Eye (tissue), 1 donor: Measurements from ENCODE around the gene FLRT3.

Experiments used
- DNase-seq: peaks from one replicate; pipeline ENCODE4 v3.0.0-alpha.2; 2015

The FLRT3 gene

GRCh38 chr20:14313341-14314020 lies 23.9 kb downstream of the FLRT3 start:
- no peak for DNase-seq

GRCh38 chr20:14312001-14312400 lies 25.4 kb downstream of the FLRT3 start:
- DNase-seq: no peak

- DNase-seq: no peak
These were observed 26.3 kb downstream of the FLRT3 start for GRCh38 chr20:14310977-14311627.

- DNase-seq: no peak
These were observed 29.5 kb downstream of the FLRT3 start for GRCh38 chr20:14307956-14308355.

GRCh38 chr20:14304472-14304871 lies 32.9 kb downstream of the FLRT3 start:
- DNase-seq: no peak

- no peak for DNase-seq
These were observed 33.8 kb downstream of the FLRT3 start for GRCh38 chr20:14303651-14304050.

GRCh38 chr20:14303106-14303505 lies 34.3 kb downstream of the FLRT3 start:
- DNase-seq: no peak

- DNase-seq: no peak
These were observed 37.6 kb downstream of the FLRT3 start for GRCh38 chr20:14299831-14300230.

GRCh38 chr20:14295770-14296309 lies 41.6 kb downstream of the FLRT3 start:
- DNase-seq: no peak

- DNase-seq: no peak
These were observed 42.2 kb downstream of the FLRT3 start for GRCh38 chr20:14295238-14295637.

GRCh38 chr20:14291502-14291901 lies 45.9 kb downstream of the FLRT3 start:
- no peak for DNase-seq

- no peak for DNase-seq
These were observed 48.8 kb downstream of the FLRT3 start for GRCh38 chr20:14288341-14289330.

- no peak for DNase-seq
These were observed 53.0 kb downstream of the FLRT3 start for GRCh38 chr20:14284443-14284842.

GRCh38 chr20:14282140-14282539 lies 55.3 kb downstream of the FLRT3 start:
- DNase-seq: no peak
